ENCODE data around the gene JMJD7. TPM values are rescaled to one million over a fixed set of nuclear protein-coding genes. Genes with fewer than 3 reads are reported as not detected.
A peak's percentile ranks its signal among the peaks of the same experiment; 100 is the strongest.

JMJD7 gene
- total RNA-seq, 2 donors from 2014 or later = 12.0 to 16.6 TPM

DNA sequence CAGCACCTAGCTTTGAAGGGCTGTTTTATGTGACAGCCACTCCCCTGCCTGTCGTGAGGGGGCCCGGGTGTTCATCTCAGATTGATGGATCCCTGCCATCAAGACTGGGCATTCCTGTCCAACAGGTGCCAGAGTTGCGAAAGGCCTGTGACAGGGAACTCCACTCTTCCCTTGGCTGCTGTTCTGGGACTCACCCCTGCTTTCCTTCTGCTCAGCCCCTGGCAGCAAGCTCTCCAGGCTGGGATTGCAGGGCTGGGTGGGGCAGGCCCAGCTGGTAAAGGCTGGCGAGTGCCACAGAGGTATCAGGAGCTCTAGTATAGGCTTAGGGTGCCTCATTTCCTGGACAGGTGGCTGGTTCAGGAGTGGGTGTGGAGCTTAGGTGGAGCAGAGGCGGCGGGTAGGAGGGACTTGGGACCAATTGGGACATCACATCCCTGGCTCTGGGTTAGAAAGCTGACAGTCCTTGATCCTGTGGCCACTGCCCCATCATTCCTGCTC is 10.6 kb downstream of the JMJD7 start, which contains the start of gene PLA2G4B:
Gene PLA2G4B (plus strand): TSS at position 448 of the 498 bp plus-strand sequence. CDS start 67 bp downstream, outside the sequence.
- Mint-ChIP-seq H3K36me3 (ENCODE audit: low read depth) (no peaks in the 10 kb centered on the region), H3K4me1 (peaks cover 11% of the 10 kb centered on the region), H3K9me3 (no peaks in the 10 kb centered on the region), H3K4me3 (no peak within 1 kb of the TSS), H3K27ac (no peak within 1 kb of the TSS), H3K27me3 (no peaks in the 10 kb centered on the region)
- ATAC-seq (replicated peaks) = no peak

DNA sequence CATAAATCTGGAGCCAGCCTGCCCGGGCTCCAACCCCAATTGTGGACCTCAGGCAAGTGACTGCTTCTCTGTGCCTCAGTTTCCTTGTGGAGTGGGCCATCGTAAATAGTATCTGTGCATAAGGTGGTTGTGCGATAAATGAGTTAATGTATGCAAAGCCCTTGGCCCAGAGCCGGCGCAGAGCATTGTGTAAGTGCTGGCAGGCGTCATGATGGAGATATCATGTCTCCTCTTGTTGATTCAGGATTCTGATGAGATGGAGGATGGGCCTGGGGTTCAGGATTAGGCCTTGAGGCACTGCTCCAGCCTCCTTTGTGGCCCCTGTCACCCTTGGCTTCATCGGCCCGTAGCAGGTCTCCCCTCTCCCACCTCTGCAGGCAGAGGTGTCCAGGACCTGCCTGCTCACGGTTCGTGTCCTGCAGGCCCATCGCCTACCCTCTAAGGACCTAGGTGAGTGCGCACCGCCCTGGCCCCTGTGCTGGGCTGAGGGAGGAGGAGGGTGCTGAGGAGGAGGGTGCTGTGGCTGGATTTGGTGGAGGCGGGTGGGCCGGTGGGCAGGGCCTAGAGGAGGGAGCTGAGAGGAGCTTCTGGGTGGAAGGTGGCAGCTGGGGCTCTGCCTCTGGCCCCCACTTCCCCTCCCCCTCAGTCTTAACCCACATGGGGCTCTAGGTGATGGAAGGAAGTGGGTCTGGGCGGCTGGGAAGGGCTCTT is 12.0 kb downstream of the JMJD7 start:
- Mint-ChIP-seq H3K4me3 (no peak overlapping the region), H3K36me3 (ENCODE audit: low read depth) (no peaks in the 10 kb centered on the region), H3K27me3 (no peaks in the 10 kb centered on the region), H3K4me1 (peaks cover 6% of the 10 kb centered on the region), H3K27ac (no peak overlapping the region), H3K9me3 (no peaks in the 10 kb centered on the region)
- ATAC-seq (replicated peaks) = no peak

DNA sequence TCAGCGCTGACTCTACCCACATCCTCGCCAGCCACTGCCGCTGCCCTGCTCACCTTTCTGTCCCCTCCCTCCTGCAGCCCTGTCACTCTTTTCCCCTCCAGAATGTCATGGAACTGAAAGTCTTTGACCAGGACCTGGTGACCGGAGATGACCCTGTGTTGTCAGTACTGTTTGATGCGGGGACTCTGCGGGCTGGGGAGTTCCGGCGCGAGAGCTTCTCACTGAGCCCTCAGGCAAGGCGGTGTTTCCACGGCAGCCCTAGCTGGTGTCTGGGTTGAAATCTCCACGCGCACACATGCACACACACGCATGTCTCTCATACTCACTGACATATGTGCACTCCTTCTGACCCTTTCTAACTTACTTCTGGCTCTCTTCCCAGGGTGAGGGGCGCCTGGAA is 12.8 kb downstream of the JMJD7 start:
- ATAC-seq (replicated peaks) = no peak
- Mint-ChIP-seq H3K27me3 (no peaks in the 10 kb centered on the region), H3K36me3 (ENCODE audit: low read depth) (peaks cover 3% of the 10 kb centered on the region), H3K9me3 (no peaks in the 10 kb centered on the region), H3K4me3 (no peak overlapping the region), H3K4me1 (no peaks in the 10 kb centered on the region), H3K27ac (no peak overlapping the region)

DNA sequence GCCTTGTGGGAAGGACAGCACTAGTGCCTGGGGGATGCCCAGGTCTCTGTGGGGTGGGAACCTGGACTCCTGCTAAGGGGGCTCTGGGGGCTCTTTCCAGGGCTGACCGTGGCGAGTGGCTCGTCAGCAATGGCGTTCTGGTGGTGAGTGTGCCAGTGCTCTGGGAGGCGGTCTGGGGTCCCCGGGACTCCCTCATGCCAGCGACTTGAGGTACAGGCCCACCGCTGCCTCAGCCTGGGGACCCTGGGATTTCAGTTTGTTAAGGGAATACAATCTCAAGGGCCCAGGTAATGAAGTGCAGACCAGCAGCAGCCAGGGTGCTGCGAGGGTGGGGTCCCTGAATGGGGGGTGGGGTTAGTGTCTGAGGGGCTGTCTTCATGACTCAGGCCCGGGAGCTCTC is 13.2 kb downstream of the JMJD7 start:
- peaks cover 8% of the 10 kb centered on the region for H3K36me3 Mint-ChIP-seq (ENCODE audit: low read depth)
- ATAC-seq (replicated peaks) = no peak
- no peaks in the 10 kb centered on the region for H3K4me1 Mint-ChIP-seq
- no peak overlapping the region for H3K4me3 Mint-ChIP-seq
- no peaks in the 10 kb centered on the region for H3K9me3 Mint-ChIP-seq
- H3K27me3 Mint-ChIP-seq = no peaks in the 10 kb centered on the region
- H3K27ac Mint-ChIP-seq = no peak overlapping the region

DNA sequence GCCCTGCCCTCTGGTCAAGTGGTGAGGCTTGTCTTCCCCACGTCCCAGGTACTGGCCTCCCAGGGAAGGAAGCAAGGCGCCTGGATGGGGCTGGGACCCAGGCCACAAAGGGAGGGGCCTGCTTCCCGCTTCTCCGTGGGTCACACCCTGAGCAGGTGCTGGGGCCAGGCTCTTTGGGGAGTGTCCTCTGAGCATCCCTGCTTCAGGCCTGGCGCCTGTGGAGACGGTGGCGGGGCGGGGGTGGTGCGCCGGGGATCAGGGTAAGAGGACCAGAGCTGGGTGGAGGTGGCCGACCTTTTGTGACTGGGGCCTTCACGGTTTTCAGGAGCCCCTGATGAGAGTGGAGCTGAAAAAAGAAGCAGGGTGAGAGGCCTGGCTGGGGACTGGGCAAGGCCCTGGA is 14.3 kb downstream of the JMJD7 start:
- Mint-ChIP-seq H3K36me3 (ENCODE audit: low read depth) (peaks cover 16% of the 10 kb centered on the region), H3K9me3 (no peaks in the 10 kb centered on the region), H3K4me1 (no peaks in the 10 kb centered on the region), H3K27ac (no peak overlapping the region), H3K27me3 (no peaks in the 10 kb centered on the region), H3K4me3 (no peak overlapping the region)
- ATAC-seq (replicated peaks) = no peak

DNA sequence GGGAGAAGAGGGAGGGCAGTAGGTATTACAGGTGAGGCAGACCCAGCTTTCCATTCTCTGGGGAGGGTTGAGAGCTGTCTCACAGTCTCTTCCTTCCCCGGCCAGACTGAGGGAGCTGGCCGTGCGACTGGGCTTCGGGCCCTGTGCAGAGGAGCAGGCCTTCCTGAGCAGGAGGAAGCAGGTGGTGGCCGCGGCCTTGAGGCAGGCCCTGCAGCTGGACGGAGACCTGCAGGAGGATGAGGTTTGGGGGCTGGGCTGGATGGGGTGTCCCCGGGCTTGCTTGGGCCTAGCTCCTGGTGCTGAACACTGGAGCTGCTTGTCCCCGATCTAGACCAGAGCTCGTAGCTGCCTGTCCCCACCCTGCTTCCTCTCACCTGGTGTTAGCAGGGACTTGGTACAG is 15.7 kb downstream of the JMJD7 start:
- no peaks in the 10 kb centered on the region for H3K27me3 Mint-ChIP-seq
- H3K4me1 Mint-ChIP-seq = peaks cover 5% of the 10 kb centered on the region
- peaks cover 28% of the 10 kb centered on the region for H3K36me3 Mint-ChIP-seq (ENCODE audit: low read depth)
- H3K4me3 Mint-ChIP-seq = no peak overlapping the region
- no peak overlapping the region for H3K27ac Mint-ChIP-seq
- no peak for ATAC-seq (replicated peaks)
- H3K9me3 Mint-ChIP-seq = no peaks in the 10 kb centered on the region

DNA sequence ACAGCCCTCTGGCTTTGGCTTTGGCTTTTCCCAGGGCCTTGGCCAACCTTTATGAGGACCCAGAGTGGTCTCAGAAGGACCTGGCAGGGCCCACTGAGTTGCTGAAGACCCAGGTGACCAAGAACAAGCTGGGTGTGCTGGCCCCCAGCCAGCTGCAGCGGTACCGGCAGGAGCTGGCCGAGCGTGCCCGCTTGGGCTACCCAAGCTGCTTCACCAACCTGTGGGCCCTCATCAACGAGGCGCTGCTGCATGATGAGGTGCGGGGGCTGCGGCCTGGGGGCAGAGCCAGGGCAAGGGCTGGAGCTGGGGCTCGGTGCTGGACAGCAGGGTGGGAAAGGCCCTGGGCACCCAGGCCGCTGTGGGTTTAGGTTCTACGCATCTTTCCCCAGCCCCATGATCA is 16.9 kb downstream of the JMJD7 start:
- H3K36me3 Mint-ChIP-seq (ENCODE audit: low read depth) = peaks cover 28% of the 10 kb centered on the region
- H3K9me3 Mint-ChIP-seq = no peaks in the 10 kb centered on the region
- no peaks in the 10 kb centered on the region for H3K27me3 Mint-ChIP-seq
- no peak overlapping the region for H3K27ac Mint-ChIP-seq
- peaks cover 6% of the 10 kb centered on the region for H3K4me1 Mint-ChIP-seq
- ATAC-seq (replicated peaks) = no peak
- H3K4me3 Mint-ChIP-seq = no peak overlapping the region

DNA sequence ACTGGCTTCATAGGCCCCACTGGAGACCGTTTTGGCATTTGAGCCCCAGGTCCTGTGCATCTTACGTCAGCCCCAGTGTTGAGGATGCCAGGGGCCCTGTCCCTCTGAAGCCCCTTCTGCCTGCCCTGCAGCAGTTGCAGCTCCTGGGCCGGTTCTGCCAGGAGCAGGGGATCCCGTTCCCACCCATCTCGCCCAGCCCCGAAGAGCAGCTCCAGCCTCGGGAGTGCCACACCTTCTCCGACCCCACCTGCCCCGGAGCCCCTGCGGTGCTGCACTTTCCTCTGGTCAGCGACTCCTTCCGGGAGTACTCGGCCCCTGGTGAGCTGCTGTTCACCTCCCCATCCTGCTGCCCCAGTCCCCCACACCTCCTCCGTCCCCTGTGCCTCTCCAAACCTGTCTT is 19.3 kb downstream of the JMJD7 start:
- Mint-ChIP-seq H3K4me3 (no peak overlapping the region), H3K27ac (no peak overlapping the region), H3K9me3 (no peaks in the 10 kb centered on the region), H3K36me3 (ENCODE audit: low read depth) (peaks cover 28% of the 10 kb centered on the region), H3K4me1 (peaks cover 6% of the 10 kb centered on the region), H3K27me3 (no peaks in the 10 kb centered on the region)
- no peak for ATAC-seq (replicated peaks)

DNA sequence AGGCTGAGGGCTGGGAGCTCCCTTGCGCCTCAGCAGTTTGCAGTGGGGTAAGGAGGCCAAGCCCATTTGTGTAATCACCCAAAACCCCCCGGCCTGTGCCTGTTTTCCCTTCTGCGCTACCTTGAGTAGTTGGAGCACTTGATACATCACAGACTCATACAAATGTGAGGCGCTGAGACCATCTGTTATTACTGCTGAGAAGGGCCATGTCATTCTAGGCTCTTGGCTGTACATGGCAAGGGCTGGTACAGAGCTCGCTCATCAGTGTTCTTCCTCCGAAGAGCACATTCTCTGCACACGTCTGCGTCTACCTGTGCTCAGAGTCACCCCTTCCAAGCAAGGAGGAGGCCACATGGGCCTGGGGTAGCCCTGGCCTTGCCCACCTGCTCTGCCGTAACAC is 20.1 kb downstream of the JMJD7 start:
- Mint-ChIP-seq H3K27ac (peak overlapping the region; percentile 93), H3K4me3 (no peak overlapping the region), H3K4me1 (peaks cover 6% of the 10 kb centered on the region), H3K27me3 (no peaks in the 10 kb centered on the region), H3K36me3 (ENCODE audit: low read depth) (peaks cover 28% of the 10 kb centered on the region), H3K9me3 (no peaks in the 10 kb centered on the region)
- no peak for ATAC-seq (replicated peaks)

DNA sequence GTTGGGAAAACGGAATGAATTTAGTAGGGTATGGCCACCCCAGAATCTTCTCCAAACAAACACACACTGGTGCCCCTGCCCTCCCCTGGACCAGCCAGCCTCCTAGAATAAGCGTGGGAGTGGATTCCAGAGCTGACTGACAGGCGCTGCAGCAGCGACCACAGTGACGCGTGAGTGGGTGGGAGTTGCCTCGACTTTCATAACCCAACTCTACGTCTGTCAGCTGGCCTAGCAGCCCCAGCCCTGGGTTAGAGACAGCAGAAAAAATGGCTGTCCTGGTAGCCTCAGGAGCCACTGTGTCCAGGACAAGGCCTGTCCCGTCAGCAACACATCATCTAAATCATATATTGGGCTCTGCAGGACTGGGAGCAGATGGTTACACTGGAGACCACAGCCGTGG is 20.7 kb downstream of the JMJD7 start:
- Mint-ChIP-seq H3K4me3 (no peak overlapping the region), H3K27me3 (no peaks in the 10 kb centered on the region), H3K4me1 (peaks cover 6% of the 10 kb centered on the region), H3K36me3 (ENCODE audit: low read depth) (peaks cover 28% of the 10 kb centered on the region), H3K27ac (peak overlapping the region; percentile 93), H3K9me3 (no peaks in the 10 kb centered on the region)
- ATAC-seq (replicated peaks) = peak; percentile 87

DNA sequence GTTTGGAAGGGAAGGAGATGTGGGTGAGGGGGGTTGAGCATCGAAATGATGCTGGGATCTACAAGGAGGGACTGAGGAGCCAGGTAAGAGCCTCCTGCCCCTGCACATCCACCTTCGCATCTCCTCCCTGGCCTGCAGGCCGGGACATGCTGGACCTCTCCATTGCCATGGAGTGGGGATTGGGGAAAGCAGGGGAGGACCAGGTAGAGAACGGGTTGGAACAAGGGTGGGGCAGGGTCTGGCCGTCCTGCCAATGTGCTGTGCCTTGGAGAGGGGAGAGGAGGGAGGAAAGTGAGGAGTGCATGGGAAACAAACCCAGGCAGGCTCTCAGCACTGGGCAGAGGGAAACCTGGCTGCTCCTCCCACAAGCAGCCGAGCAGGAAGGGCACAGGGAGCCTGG is 21.3 kb downstream of the JMJD7 start:
- H3K4me1 Mint-ChIP-seq = peaks cover 6% of the 10 kb centered on the region
- H3K4me3 Mint-ChIP-seq = no peak overlapping the region
- no peak for ATAC-seq (replicated peaks)
- H3K36me3 Mint-ChIP-seq (ENCODE audit: low read depth) = peaks cover 28% of the 10 kb centered on the region
- peak overlapping the region; percentile 93 for H3K27ac Mint-ChIP-seq
- H3K9me3 Mint-ChIP-seq = no peaks in the 10 kb centered on the region
- H3K27me3 Mint-ChIP-seq = no peaks in the 10 kb centered on the region

DNA sequence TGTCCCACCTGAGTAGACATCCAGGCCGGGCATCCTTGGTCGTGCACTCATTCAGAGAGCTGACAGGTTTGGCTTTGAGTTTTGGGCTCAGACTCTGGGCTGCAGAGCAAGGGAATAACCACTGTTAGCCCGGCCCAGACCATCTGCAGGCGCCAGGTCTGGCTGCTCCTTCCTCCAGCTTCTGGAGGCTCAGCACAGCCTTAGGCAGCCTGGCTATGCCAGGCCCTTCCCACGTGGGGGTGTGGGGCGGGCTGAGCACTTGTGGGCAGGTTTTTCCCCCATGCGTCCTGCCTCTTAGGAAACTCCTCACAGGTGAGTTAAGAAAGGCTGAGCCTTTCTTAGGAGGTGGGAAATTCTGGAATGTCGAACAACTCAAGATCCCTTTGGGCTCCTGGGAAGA is 22.0 kb downstream of the JMJD7 start:
- H3K4me3 Mint-ChIP-seq = no peak overlapping the region
- H3K9me3 Mint-ChIP-seq = no peaks in the 10 kb centered on the region
- ATAC-seq (replicated peaks) = no peak
- H3K27me3 Mint-ChIP-seq = no peaks in the 10 kb centered on the region
- H3K4me1 Mint-ChIP-seq = peaks cover 6% of the 10 kb centered on the region
- peaks cover 28% of the 10 kb centered on the region for H3K36me3 Mint-ChIP-seq (ENCODE audit: low read depth)
- no peak overlapping the region for H3K27ac Mint-ChIP-seq

DNA sequence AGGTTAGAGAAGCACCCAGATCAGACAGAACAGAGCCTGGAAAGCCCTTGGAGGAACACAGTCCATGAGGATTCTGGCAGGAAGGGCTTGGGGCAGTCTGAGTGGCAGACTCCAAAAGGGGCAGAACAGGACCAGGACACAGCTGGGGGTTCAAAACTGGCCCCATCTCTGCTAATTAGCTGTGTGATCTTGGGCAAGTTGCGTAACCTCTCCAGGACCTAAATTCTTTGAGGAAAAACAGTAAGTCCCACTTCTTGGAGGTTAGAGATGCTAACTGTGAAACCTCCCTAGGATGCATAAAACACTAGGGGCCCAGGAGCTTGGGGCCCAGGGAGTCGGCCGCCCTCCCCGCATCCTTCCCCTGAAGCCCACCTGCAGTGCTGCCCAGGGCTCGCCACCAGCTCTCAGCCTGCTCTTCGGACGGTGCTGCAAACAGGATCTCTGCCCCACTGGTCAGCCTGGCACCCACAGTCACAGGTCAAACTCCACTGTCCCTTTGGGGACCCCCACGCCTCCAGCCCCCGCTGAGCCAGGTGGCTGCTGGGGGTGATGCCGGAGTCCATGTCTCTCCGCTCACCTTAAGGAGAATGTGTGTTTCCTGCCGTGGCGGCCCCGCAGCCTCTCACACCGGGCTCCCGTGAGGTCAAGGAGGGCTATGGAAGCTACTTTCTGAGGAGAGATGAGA is 22.7 kb downstream of the JMJD7 start:
- Mint-ChIP-seq H3K36me3 (ENCODE audit: low read depth) (peaks cover 26% of the 10 kb centered on the region), H3K4me1 (peaks cover 6% of the 10 kb centered on the region), H3K27me3 (no peaks in the 10 kb centered on the region), H3K4me3 (no peak overlapping the region), H3K9me3 (no peaks in the 10 kb centered on the region), H3K27ac (no peak overlapping the region)
- ATAC-seq (replicated peaks) = no peak

DNA sequence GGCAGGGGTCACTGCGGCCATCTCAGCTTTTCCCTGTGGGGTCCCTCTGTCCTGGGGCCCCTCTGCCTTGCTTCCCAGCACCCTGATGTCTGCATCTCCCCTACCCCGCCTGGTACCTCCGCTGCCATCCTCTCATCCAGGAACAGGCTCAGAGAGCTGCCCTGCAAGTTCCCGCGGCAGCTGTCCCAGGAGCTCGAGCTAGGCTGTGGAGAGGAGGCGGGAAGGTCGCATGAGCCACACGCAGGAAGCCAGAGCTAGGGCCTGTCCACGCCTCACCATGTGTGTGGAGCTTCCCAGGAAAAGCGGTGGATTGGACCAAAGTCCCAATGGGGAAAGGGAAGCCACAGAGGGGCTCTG is 23.3 kb downstream of the JMJD7 start:
- Mint-ChIP-seq H3K36me3 (ENCODE audit: low read depth) (peaks cover 20% of the 10 kb centered on the region), H3K27me3 (no peaks in the 10 kb centered on the region), H3K27ac (no peak overlapping the region), H3K4me3 (no peak overlapping the region), H3K4me1 (peaks cover 6% of the 10 kb centered on the region), H3K9me3 (no peaks in the 10 kb centered on the region)
- no peak for ATAC-seq (replicated peaks)

DNA sequence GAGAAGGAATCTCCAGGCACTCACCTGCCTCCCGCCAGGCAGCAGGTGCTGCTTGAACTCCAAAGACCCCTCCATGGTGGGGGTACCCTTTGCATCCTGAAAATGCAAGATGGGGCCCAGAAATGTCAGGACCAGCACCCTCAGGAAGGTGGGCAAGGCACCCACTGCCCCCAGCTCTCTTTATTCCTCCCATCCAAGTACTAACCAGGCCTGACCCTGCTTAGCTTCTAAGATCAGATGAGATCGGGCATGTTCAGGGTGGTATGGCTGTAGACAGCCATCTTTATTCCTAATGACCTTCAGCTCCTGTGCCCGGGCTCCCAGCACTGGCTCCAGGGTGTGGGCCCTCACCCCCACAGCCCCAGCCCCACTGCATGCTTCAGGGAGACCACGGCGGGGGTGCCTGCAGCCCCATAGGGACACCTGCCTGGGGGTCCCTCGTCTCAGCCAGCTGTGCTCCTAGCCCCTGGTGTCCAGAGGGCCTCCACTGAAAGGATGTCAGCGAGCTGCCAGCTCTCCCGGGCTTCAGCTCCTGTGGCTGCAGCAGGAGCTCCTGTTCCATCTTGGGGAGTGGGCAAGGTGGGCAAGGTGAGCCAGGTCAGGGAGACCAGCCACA is 24.0 kb downstream of the JMJD7 start:
- Mint-ChIP-seq H3K4me1 (peaks cover 6% of the 10 kb centered on the region), H3K36me3 (ENCODE audit: low read depth) (peaks cover 13% of the 10 kb centered on the region), H3K27ac (no peak overlapping the region), H3K4me3 (no peak overlapping the region), H3K27me3 (no peaks in the 10 kb centered on the region), H3K9me3 (no peaks in the 10 kb centered on the region)
- no peak for ATAC-seq (replicated peaks)
